DMS53 (cell line): ENCODE results near the gene CCN5.
"Not testable (repeated sequence)": the region's sequence is repeated elsewhere in the genome, so short reads cannot be mapped to it uniquely, and the experiment has no call there.

Source experiments
- DNase-seq: peaks from one replicate; lab custom pipeline; 2025; lab: John Stamatoyannopoulos, UW

Gene CCN5

GRCh38 chr20:44714701-44715498 is at the start of gene CCN5:
TSS of gene CCN5 (plus strand) at chr20:44715369. CDS start at chr20:44715391, 22 bp downstream.
- peak; percentile 66 for DNase-seq

GRCh38 chr20:44666066-44666465 is 49.1 kb upstream of the CCN5 start:
- DNase-seq, result no peak

GRCh38 chr20:44670851-44671250 is 44.3 kb upstream of the CCN5 start:
- not testable (repeated sequence) for DNase-seq

- not testable (repeated sequence) for DNase-seq
Measured at GRCh38 chr20:44671541-44671940, 43.6 kb upstream of the CCN5 start.

- not testable (repeated sequence) for DNase-seq
Measured at GRCh38 chr20:44672318-44672902, 42.8 kb upstream of the CCN5 start.

- DNase-seq, result peak; percentile 44
Measured at GRCh38 chr20:44678242-44678641, 36.9 kb upstream of the CCN5 start.

GRCh38 chr20:44678990-44679611 is 36.1 kb upstream of the CCN5 start:
- DNase-seq, result no peak

- DNase-seq, result no peak
Measured at GRCh38 chr20:44681796-44682566, 33.2 kb upstream of the CCN5 start.

GRCh38 chr20:44683263-44684046 is 31.7 kb upstream of the CCN5 start:
- DNase-seq, result peak; percentile 92

GRCh38 chr20:44684047-44684967 is 30.9 kb upstream of the CCN5 start:
- peak; percentile 72 for DNase-seq

GRCh38 chr20:44686934-44687333 is 28.2 kb upstream of the CCN5 start:
- no peak for DNase-seq

GRCh38 chr20:44688053-44688625 is 27.0 kb upstream of the CCN5 start:
- no peak for DNase-seq

GRCh38 chr20:44689809-44690208 is 25.4 kb upstream of the CCN5 start:
- DNase-seq, result no peak

GRCh38 chr20:44690781-44691423 is 24.3 kb upstream of the CCN5 start:
- no peak for DNase-seq

GRCh38 chr20:44691424-44692423 is 23.4 kb upstream of the CCN5 start:
- DNase-seq, result no peak

- DNase-seq, result no peak
Measured at GRCh38 chr20:44692932-44693480, 22.2 kb upstream of the CCN5 start.

- no peak for DNase-seq
Measured at GRCh38 chr20:44693627-44694026, 21.5 kb upstream of the CCN5 start.

GRCh38 chr20:44694159-44694558 is 21.0 kb upstream of the CCN5 start:
- DNase-seq, result no peak
